ENCODE measurements around the gene PPP1R2C. TPM values are rescaled to one million over a fixed set of nuclear protein-coding genes. Genes with fewer than 3 reads are reported as not detected.

The PPP1R2C gene
- total and polyA plus RNA-seq, 2 experiments from 2014 or later, result not detected

DNA sequence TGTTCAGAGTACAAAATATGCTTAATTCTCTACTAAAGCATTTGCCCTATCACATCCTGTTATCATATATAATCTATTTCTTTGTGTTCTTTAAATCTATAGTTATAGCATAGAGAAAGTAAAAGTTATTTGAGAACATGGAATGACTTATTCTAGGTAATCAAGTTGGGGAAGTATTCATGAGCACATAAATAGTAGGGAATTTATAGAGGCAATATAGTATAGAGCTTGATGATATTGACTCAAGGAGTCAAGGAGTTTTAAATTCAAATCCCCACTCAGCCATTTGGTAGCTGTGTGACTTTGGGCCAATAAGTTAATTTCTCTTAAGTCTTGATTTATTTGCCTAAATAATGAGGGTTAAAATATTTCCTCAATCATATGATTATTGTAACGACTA, 37.5 kb downstream of the PPP1R2C start:
- Mint-ChIP-seq H3K4me1 (no peaks in the 10 kb centered on the region), H3K36me3 (ENCODE audit: low read depth) (no peaks in the 10 kb centered on the region), H3K27me3 (ENCODE audit: insufficient read depth, low read depth, poor library complexity) (no peaks in the 10 kb centered on the region), H3K4me3 (no peak overlapping the region), H3K9me3 (no peaks in the 10 kb centered on the region), H3K27ac (no peak overlapping the region)
- Histone ChIP-seq H3K9me2 (ENCODE audit: insufficient read depth) (0 out of 2 replicates have a peak, but pooled peaks cover 5% of the 10 kb centered on the region), H3K4me2 (no peak overlapping the region), H2AFZ (no peak overlapping the region), H3K4me1 (ENCODE audit: insufficient read depth) (no peaks in the 10 kb centered on the region), H3K27me3 (ENCODE audit: insufficient read depth) (no peaks in the 10 kb centered on the region), H3K36me3 (ENCODE audit: insufficient read depth) (no peaks in the 10 kb centered on the region), H3K4me3 (no peak overlapping the region), H3K79me2 (replicated peaks; ENCODE audit: insufficient read depth) (no peaks in the 10 kb centered on the region), H3K27ac (ENCODE audit: low read depth) (no peak overlapping the region), H3F3A (replicated peaks; ENCODE audit: low read depth) (no peaks in the 10 kb centered on the region), H4K20me1 (replicated peaks; ENCODE audit: insufficient read depth) (no peaks in the 10 kb centered on the region)
- DNase-seq (ENCODE audit: low spot score) (no peak), ATAC-seq (no peak)
- TF ChIP-seq CREB1 (CRISPR knock-in tag; IDR thresholded peaks at IDR 0.05; ENCODE audit: low read depth) (no peak), NANOG (IDR thresholded peaks at IDR 0.05; ENCODE audit: borderline replicate concordance) (no peak), JUNB (IDR thresholded peaks at IDR 0.05; ENCODE audit: unreplicated experiment) (no peak)

DNA sequence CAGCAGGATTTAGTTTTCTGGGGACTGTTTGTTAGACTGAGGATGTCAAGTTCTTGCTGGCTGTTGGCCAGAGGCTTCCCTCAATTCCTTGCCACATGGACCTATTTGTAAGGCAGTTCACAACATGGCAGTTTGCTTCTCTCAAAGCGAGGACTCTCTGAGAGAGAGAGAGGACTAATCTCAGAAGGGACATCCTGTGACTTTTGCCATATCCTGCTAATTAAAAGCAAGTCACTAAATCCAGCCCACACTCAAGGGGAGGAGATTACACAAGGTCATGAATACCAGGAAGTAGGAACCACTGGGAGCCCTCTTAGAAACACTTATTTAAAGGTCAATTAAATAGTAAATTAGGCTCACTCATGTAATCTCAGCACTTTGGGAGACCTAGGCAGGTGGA, 38.2 kb downstream of the PPP1R2C start:
- no peaks in the 10 kb centered on the region for H3K27me3 ChIP-seq (ENCODE audit: insufficient read depth)
- TF ChIP-seq, protein P1, sequence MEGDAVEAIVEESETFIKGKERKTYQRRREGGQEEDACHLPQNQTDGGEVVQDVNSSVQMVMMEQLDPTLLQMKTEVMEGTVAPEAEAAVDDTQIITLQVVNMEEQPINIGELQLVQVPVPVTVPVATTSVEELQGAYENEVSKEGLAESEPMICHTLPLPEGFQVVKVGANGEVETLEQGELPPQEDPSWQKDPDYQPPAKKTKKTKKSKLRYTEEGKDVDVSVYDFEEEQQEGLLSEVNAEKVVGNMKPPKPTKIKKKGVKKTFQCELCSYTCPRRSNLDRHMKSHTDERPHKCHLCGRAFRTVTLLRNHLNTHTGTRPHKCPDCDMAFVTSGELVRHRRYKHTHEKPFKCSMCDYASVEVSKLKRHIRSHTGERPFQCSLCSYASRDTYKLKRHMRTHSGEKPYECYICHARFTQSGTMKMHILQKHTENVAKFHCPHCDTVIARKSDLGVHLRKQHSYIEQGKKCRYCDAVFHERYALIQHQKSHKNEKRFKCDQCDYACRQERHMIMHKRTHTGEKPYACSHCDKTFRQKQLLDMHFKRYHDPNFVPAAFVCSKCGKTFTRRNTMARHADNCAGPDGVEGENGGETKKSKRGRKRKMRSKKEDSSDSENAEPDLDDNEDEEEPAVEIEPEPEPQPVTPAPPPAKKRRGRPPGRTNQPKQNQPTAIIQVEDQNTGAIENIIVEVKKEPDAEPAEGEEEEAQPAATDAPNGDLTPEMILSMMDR (conservative IDR thresholded peaks at IDR 0.05; ENCODE audit: low read depth in 2 of 2), result no peak
- no peak for TF ChIP-seq NANOG (IDR thresholded peaks at IDR 0.05; ENCODE audit: borderline replicate concordance)
- no peak for TF ChIP-seq ZNF114 (CRISPR knock-in tag; IDR thresholded peaks at IDR 0.05)
- no peak for TF ChIP-seq EZH2phosphoT487 (IDR thresholded peaks at IDR 0.05; ENCODE audit: unreplicated experiment)
- TF ChIP-seq POLR2AphosphoS5 (IDR thresholded peaks at IDR 0.05; ENCODE audit: low read depth), result no peak
- TF ChIP-seq, protein P2, sequence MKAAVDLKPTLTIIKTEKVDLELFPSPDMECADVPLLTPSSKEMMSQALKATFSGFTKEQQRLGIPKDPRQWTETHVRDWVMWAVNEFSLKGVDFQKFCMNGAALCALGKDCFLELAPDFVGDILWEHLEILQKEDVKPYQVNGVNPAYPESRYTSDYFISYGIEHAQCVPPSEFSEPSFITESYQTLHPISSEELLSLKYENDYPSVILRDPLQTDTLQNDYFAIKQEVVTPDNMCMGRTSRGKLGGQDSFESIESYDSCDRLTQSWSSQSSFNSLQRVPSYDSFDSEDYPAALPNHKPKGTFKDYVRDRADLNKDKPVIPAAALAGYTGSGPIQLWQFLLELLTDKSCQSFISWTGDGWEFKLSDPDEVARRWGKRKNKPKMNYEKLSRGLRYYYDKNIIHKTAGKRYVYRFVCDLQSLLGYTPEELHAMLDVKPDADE (IDR thresholded peaks at IDR 0.05), result no peak
- no peak for TF ChIP-seq JUNB (IDR thresholded peaks at IDR 0.05; ENCODE audit: unreplicated experiment)
- TF ChIP-seq, protein P3, sequence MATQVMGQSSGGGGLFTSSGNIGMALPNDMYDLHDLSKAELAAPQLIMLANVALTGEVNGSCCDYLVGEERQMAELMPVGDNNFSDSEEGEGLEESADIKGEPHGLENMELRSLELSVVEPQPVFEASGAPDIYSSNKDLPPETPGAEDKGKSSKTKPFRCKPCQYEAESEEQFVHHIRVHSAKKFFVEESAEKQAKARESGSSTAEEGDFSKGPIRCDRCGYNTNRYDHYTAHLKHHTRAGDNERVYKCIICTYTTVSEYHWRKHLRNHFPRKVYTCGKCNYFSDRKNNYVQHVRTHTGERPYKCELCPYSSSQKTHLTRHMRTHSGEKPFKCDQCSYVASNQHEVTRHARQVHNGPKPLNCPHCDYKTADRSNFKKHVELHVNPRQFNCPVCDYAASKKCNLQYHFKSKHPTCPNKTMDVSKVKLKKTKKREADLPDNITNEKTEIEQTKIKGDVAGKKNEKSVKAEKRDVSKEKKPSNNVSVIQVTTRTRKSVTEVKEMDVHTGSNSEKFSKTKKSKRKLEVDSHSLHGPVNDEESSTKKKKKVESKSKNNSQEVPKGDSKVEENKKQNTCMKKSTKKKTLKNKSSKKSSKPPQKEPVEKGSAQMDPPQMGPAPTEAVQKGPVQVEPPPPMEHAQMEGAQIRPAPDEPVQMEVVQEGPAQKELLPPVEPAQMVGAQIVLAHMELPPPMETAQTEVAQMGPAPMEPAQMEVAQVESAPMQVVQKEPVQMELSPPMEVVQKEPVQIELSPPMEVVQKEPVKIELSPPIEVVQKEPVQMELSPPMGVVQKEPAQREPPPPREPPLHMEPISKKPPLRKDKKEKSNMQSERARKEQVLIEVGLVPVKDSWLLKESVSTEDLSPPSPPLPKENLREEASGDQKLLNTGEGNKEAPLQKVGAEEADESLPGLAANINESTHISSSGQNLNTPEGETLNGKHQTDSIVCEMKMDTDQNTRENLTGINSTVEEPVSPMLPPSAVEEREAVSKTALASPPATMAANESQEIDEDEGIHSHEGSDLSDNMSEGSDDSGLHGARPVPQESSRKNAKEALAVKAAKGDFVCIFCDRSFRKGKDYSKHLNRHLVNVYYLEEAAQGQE (IDR thresholded peaks at IDR 0.05; ENCODE audit: unreplicated experiment), result no peak
- TF ChIP-seq ZNF331 (CRISPR knock-in tag; IDR thresholded peaks at IDR 0.05; ENCODE audit: low read depth), result no peak
- TF ChIP-seq CREB1 (CRISPR knock-in tag; IDR thresholded peaks at IDR 0.05; ENCODE audit: low read depth), result no peak
- TF ChIP-seq STAT1 (IDR thresholded peaks at IDR 0.05; ENCODE audit: unreplicated experiment), result no peak

More for the DNA sequence above, 38.2 kb downstream of the PPP1R2C start:
- H2AFZ ChIP-seq, result no peak overlapping the region
- H3K4me1 ChIP-seq (ENCODE audit: insufficient read depth), result no peaks in the 10 kb centered on the region
- no peak overlapping the region for H3K4me2 ChIP-seq
- Mint-ChIP-seq H3K36me3 (ENCODE audit: low read depth) (no peaks in the 10 kb centered on the region), H3K27ac (no peak overlapping the region), H3K4me3 (no peak overlapping the region), H3K9me3 (no peaks in the 10 kb centered on the region), H3K4me1 (no peaks in the 10 kb centered on the region), H3K27me3 (ENCODE audit: insufficient read depth, low read depth, poor library complexity) (no peaks in the 10 kb centered on the region)
- no peak overlapping the region for H3K27ac ChIP-seq (ENCODE audit: low read depth)
- DNase-seq (ENCODE audit: low spot score), result no peak
- no peaks in the 10 kb centered on the region for H3F3A ChIP-seq (replicated peaks; ENCODE audit: low read depth)
- H3K9me2 ChIP-seq (ENCODE audit: insufficient read depth), result 0 out of 2 replicates have a peak, but pooled peaks cover 5% of the 10 kb centered on the region
- no peaks in the 10 kb centered on the region for H3K36me3 ChIP-seq (ENCODE audit: insufficient read depth)
- no peak overlapping the region for H3K4me3 ChIP-seq
- no peaks in the 10 kb centered on the region for H4K20me1 ChIP-seq (replicated peaks; ENCODE audit: insufficient read depth)
- no peaks in the 10 kb centered on the region for H3K79me2 ChIP-seq (replicated peaks; ENCODE audit: insufficient read depth)
- no peak for ATAC-seq
